ENCODE measurements around the gene CENPP.
"Not testable (repeated sequence)": the region's sequence is repeated elsewhere in the genome, so short reads cannot be mapped to it uniquely, and the experiment has no call there.

The CENPP gene

DNA sequence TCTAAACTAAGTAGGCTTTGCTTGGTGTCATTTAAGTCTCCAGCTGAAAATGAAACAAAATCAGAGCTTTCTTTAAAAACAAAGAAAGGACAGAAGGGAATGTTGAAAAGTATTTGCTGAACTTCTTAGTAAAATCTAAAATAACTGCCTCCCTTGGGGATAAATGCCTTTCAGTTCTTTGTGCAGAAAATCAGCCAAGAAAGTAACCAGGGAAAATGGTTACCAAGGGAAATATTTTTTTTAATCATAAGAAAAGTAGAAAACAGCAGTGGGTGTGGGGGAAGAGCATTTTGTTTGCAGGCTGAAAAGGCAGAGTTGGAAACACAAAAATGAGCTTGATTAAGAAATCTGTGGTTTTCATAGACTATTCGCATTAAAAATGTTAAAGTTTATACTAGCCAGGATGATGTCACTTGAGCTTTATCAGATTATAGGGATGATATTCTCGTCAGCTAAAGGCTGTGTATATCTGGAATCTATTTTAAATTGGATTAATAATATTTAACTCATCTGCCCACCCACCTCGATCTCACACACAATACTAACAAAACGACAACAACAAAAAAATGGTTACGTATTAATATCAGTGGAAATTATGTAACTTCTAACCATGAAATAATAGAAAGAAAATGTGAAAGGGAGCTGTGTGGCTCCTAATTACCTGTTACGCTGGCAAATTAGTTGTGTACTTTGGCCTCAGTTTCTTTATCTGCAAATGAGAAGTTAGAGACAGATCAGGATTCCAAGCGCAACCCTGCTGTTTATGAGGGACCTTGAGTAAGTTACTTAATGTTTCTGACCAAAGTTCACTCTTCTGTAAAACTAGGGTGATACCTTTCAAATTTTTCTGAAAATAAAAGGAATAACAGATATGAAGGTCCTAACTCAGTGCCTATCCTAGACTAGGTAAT is 210.4 kb downstream of the CENPP start, which contains the start of gene ECM2:
Gene ECM2, minus strand, starts transcription at position 51 of the 911 bp plus-strand sequence. CDS start 13,124 bp downstream, outside the sequence.
- no peak for DNase-seq (ENCODE audit: low read depth in 2 of 2)

GRCh38 chr9:92538541-92538940 is 212.8 kb downstream of the CENPP start:
- DNase-seq (ENCODE audit: low read depth in 2 of 2), result no peak

GRCh38 chr9:92543972-92544371 is 218.2 kb downstream of the CENPP start:
- no peak for DNase-seq (ENCODE audit: low read depth in 2 of 2)

DNA sequence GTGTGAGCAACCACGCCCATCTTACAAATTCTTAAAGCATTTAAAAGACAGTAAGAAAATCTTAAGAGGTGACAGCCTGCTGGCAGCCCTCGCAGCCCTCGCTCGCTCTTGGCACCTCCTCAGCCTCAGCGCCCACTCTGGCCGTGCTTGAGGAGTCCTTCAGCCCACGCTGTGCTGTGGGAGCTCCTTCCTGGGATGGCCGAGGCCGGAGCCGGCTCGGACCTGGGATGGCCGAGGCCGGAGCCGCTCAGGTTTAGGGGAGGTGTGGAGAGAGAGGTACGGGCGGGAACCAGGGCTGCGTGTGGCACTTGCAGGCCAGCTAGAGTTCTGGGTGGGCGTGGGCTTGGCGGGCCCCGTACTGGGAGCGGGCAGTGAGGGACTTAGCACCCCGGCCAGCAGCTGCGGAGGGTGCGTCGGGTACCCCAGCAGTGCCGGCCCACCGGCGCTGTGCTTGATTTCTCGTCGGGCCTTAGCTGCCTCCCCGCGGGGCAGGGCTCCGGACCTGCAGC is 219.3 kb downstream of the CENPP start:
- no peak for DNase-seq (ENCODE audit: low read depth in 2 of 2)

GRCh38 chr9:92547356-92547755 is 221.6 kb downstream of the CENPP start:
- DNase-seq (ENCODE audit: low read depth in 2 of 2), result no peak

DNA sequence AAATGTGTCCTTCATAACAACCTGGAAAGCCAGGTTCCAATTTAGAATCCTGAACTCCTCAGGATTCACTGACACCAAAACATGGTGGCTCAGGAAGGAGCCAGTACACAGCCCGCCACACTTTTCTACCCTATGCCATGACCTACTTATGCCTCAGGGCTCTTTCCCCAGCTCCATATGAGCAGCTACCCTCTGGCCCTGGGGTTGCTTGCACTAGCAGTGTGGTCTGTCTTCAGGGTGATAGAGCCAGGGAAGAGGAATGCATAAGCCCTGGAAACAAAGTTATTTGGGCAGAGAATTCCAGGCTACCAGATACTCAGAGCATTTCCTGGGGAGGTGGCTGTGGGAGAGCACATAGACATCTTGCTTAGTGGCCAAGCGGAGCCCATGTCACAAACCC is 225.0 kb downstream of the CENPP start:
- DNase-seq (ENCODE audit: low read depth in 2 of 2), result no peak

- no peak for DNase-seq (ENCODE audit: low read depth in 2 of 2)
These were observed 233.0 kb downstream of the CENPP start for GRCh38 chr9:92558612-92559374.

- no peak for DNase-seq (ENCODE audit: low read depth in 2 of 2)
These were observed 235.9 kb downstream of the CENPP start for GRCh38 chr9:92561374-92562330.

- no peak for DNase-seq (ENCODE audit: low read depth in 2 of 2)
These were observed 236.8 kb downstream of the CENPP start for GRCh38 chr9:92562461-92562967.

- DNase-seq (ENCODE audit: low read depth in 2 of 2), result no peak
These were observed 237.7 kb downstream of the CENPP start for GRCh38 chr9:92563116-92564100.

DNA sequence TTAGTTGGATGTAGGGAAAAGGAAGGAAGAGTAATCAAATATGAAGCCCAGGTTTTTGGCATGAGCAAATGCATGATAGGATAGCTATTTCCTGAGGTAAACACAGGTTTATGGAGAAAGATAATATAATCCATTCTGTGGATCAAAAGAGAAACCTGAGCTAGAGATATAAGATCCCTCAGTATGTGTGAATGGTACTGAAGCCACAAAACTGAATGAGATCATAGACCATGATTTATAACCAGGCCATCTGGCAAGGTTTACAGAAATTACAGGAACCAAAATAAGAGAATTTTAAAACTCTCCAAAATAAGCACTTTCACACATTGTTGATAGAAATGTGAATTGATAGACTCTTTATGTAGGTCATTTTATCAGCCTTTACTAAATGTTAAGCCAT is 238.8 kb downstream of the CENPP start:
- no peak for DNase-seq (ENCODE audit: low read depth in 2 of 2)

GRCh38 chr9:92564982-92565381 is 239.2 kb downstream of the CENPP start:
- DNase-seq (ENCODE audit: low read depth in 2 of 2), result no peak

DNA sequence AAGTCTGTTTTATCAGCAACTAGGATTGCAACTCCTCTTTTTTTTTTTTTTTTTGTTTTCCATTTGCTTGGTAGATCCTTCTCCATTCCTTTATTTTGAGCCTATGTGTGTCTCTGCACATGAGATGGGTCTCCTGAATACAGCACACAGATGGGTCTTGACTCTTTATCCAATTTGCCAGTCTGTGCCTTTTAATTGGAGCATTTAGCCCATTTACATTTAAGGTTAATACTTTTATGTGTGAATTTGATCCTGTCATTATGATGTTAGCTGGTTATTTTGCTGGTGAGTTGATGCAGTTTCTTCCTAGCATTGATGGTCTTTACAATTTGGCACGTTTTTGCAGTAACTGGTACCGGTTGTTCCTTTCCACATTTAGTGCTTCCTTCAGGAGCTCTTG is 246.1 kb downstream of the CENPP start:
- not testable (repeated sequence) for DNase-seq (ENCODE audit: low read depth in 2 of 2)

DNA sequence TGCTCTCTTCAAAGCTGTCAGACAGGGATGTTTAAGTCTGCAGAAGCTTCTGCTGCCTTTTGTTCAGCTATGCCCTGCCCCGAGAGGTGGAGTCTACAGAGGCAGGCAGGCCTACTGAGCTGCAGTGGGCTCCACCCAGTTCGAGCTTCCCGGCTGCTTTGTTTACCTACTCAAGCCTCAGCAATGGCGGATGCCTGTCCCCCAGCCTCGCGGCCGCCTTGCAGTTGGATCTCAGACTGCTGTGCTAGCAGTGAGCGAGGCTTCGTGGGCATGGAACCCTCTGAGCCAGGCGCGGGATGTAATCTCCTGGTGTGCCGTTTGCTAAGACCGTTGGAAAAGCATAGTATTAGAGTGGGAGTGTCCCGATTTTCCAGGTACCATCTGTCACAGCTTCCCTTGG is 247.9 kb downstream of the CENPP start:
- not testable (repeated sequence) for DNase-seq (ENCODE audit: low read depth in 2 of 2)

DNA sequence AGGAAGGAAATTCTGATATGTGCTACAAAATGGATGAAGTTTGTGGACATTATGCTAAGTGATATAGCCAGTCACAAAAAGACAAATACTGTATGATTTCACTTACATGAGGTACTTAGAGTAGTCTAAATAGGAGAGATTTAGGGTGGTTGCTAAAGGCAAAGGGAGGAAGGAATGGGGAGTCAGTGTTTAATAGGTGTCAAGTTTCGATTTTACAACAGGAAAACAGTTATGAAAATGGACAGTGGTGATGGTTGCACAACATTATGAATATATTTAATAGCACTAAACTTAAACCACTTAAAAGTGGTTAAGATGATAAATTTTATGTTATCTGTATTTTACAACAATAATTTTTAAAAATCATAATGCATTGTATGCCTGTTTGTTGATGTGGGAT is 250.4 kb downstream of the CENPP start:
- DNase-seq (ENCODE audit: low read depth in 2 of 2), result no peak

- no peak for DNase-seq (ENCODE audit: low read depth in 2 of 2)
These were observed 264.2 kb downstream of the CENPP start for GRCh38 chr9:92589923-92590322.

DNA sequence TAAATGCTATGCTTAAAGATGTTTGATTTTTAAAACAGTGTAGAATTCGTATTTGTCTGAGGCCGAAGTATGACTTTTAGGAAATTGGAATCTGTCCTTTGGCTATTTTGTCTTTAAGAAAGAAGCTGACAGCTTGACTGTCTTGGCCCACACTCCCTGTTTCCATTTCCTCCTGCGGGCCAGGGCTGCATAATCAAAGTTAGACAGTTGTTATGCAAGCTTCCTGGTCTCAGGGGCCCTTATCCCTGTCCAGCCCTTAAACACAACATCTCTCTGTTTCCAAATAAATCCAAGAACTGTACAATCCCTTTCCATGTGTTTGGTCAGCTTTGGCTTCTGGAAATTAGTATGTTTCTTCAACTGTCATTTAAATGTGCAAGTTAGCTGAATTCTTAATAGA is 264.6 kb downstream of the CENPP start:
- no peak for DNase-seq (ENCODE audit: low read depth in 2 of 2)

GRCh38 chr9:92592537-92592936 is 266.8 kb downstream of the CENPP start:
- no peak for DNase-seq (ENCODE audit: low read depth in 2 of 2)

- DNase-seq (ENCODE audit: low read depth in 2 of 2), result no peak
These were observed 267.5 kb downstream of the CENPP start for GRCh38 chr9:92592946-92593861.

All from stimulated activated CD4-positive, alpha-beta T cell treated with anti-CD3 and anti-CD28 coated beads, Interleukin-15, amount 100 ng/mL, for 48 hours (primary cell).